ENCODE results near the gene PDZK1IP1.

The PDZK1IP1 gene

DNA sequence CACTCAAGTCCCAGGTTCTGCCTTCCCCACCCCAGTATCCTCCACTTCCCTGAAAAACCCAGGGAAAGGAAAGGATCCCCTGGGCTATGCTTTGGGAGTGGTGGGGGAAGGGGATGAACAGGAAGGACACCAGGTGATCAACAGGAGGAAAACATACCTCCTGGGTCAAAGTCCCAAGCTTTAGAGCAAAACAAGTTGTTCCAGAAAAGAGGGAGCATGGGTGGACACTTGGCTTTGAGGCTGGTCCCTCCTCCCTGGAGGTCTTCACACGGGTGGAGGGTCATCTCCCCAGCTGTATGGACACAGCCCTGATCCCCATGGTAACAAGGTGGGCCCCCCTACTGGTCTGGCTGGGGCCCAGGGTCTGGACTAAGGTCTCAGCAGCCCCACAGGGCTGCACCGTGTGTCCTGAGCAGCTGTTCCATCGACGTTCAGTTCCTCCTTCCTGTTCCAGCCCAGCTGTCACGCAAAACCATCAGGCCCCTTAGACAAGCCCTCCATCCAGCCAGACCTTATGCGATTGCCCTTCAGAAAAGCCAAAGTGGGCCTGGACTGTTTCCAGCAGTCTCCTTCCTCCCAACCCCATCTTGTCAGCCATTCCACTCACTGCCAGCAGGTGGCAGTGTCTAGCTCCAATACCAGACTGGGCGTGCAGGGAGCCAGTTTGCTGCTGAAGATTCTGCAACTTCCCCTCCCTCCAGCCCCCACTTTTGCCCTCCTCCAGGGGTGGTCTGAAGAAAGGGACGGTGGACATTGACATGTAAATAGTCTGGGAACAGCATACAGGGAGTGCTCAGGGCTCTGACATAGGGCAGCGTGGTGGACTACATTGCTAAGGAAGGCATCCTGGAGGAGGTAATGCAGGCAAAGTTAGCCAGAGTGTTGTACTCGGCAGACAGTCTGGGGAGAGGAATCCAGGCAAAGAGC is 2.9 kb upstream of the PDZK1IP1 start:
- Histone ChIP-seq H3K4me3 (ENCODE audit: low read depth, low read length) (no peak overlapping the region), H2AFZ (no peak overlapping the region), H3K27ac (no peak overlapping the region), H3K79me2 (no peaks in the 10 kb centered on the region), H3K4me1 (no peaks in the 10 kb centered on the region), H3K9me3 (ENCODE audit: control insufficient read depth, low read length) (no peaks in the 10 kb centered on the region), H3K9ac (no peak overlapping the region), H3K27me3 (ENCODE audit: control insufficient read depth, insufficient read depth, low read length) (no peaks in the 10 kb centered on the region), H3K36me3 (ENCODE audit: control insufficient read depth, insufficient read depth, low read length) (no peaks in the 10 kb centered on the region), H3K4me2 (ENCODE audit: low read length) (no peak overlapping the region)
- TF ChIP-seq, protein P1, sequence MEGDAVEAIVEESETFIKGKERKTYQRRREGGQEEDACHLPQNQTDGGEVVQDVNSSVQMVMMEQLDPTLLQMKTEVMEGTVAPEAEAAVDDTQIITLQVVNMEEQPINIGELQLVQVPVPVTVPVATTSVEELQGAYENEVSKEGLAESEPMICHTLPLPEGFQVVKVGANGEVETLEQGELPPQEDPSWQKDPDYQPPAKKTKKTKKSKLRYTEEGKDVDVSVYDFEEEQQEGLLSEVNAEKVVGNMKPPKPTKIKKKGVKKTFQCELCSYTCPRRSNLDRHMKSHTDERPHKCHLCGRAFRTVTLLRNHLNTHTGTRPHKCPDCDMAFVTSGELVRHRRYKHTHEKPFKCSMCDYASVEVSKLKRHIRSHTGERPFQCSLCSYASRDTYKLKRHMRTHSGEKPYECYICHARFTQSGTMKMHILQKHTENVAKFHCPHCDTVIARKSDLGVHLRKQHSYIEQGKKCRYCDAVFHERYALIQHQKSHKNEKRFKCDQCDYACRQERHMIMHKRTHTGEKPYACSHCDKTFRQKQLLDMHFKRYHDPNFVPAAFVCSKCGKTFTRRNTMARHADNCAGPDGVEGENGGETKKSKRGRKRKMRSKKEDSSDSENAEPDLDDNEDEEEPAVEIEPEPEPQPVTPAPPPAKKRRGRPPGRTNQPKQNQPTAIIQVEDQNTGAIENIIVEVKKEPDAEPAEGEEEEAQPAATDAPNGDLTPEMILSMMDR (IDR thresholded peaks at IDR 0.05): peak; percentile 79

DNA sequence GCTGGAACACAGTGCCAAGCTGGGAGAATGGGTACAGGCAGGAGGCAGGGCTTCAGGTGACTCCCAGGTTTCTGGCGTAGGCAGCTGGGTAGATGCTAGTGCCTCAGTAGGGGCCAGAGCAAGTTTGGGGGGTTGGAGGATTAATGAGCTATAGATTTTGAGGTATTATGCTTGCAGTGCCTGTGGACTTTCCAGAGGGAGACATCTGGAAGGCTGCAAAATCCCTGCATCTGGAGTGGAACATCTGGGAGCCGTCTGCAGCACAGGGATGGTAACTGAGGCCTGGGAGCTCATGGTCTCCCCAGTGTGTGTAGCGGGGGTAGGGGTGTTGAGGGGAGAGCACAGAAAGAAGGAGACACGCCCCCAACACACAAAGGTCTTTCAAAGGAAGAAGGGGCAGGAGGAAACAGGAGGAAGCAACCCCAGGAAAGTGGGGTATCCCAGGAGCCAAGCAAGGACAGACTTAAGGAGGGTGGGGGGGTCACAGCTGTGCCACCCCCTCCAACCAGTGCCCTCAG is 2.2 kb upstream of the PDZK1IP1 start:
- H3K4me2 ChIP-seq (ENCODE audit: low read length): no peak overlapping the region
- H3K27ac ChIP-seq: no peak overlapping the region
- H3K4me3 ChIP-seq (ENCODE audit: low read depth, low read length): no peak overlapping the region
- H3K9ac ChIP-seq: no peak overlapping the region
- no peaks in the 10 kb centered on the region for H3K4me1 ChIP-seq
- H3K27me3 ChIP-seq (ENCODE audit: control insufficient read depth, insufficient read depth, low read length): no peaks in the 10 kb centered on the region
- no peaks in the 10 kb centered on the region for H3K79me2 ChIP-seq
- H3K36me3 ChIP-seq (ENCODE audit: control insufficient read depth, insufficient read depth, low read length): no peaks in the 10 kb centered on the region
- no peaks in the 10 kb centered on the region for H3K9me3 ChIP-seq (ENCODE audit: control insufficient read depth, low read length)
- no peak overlapping the region for H2AFZ ChIP-seq
- TF ChIP-seq, protein P1 (IDR thresholded peaks at IDR 0.05): no peak

- no peak overlapping the region for H3K4me3 ChIP-seq (ENCODE audit: low read depth, low read length)
- no peaks in the 10 kb centered on the region for H3K9me3 ChIP-seq (ENCODE audit: control insufficient read depth, low read length)
- no peaks in the 10 kb centered on the region for H3K79me2 ChIP-seq
- TF ChIP-seq, protein P1 (IDR thresholded peaks at IDR 0.05): no peak
- H3K36me3 ChIP-seq (ENCODE audit: control insufficient read depth, insufficient read depth, low read length): no peaks in the 10 kb centered on the region
- no peak overlapping the region for H2AFZ ChIP-seq
- H3K4me1 ChIP-seq: no peaks in the 10 kb centered on the region
- no peak overlapping the region for H3K4me2 ChIP-seq (ENCODE audit: low read length)
- no peaks in the 10 kb centered on the region for H3K27me3 ChIP-seq (ENCODE audit: control insufficient read depth, insufficient read depth, low read length)
- no peak overlapping the region for H3K27ac ChIP-seq
- no peak overlapping the region for H3K9ac ChIP-seq
Measured at GRCh38 chr1:47190857-47191256, 1.0 kb upstream of the PDZK1IP1 start.

GRCh38 chr1:47190509-47190855 is 646 bp upstream of the PDZK1IP1 start:
- H3K27ac ChIP-seq: no peak overlapping the region
- H3K27me3 ChIP-seq (ENCODE audit: control insufficient read depth, insufficient read depth, low read length): no peaks in the 10 kb centered on the region
- TF ChIP-seq, protein P1 (IDR thresholded peaks at IDR 0.05): no peak
- H3K79me2 ChIP-seq: no peaks in the 10 kb centered on the region
- H3K4me3 ChIP-seq (ENCODE audit: low read depth, low read length): no peak overlapping the region
- H3K9me3 ChIP-seq (ENCODE audit: control insufficient read depth, low read length): no peaks in the 10 kb centered on the region
- no peak overlapping the region for H3K4me2 ChIP-seq (ENCODE audit: low read length)
- H2AFZ ChIP-seq: no peak overlapping the region
- H3K9ac ChIP-seq: no peak overlapping the region
- H3K36me3 ChIP-seq (ENCODE audit: control insufficient read depth, insufficient read depth, low read length): no peaks in the 10 kb centered on the region
- no peaks in the 10 kb centered on the region for H3K4me1 ChIP-seq
